HL-60 (cell line): ENCODE measurements around the gene AMACR.
A peak's percentile ranks its signal among the peaks of the same experiment; 100 is the strongest.

Source experiments
- DNase-seq, 2 experiments: peaks; one replicate each; pipeline ENCODE4 v3.0.0-alpha.2; 2010 to 2020; ENCODE audit warnings: low read depth in 1 of 2, low spot score in 1 of 2
- H3K27ac ChIP-seq: fragments of 250-450 bp; sonication (Bioruptor Pico); replicated peaks from 2 replicates; pipeline ENCODE4 v1.5.1; 2020; ENCODE audit warnings: mild to moderate bottlenecking, moderate library complexity
- H3K27me3 ChIP-seq: fragments of 250-450 bp; sonication (Bioruptor Pico); 2 replicates; pipeline ENCODE4 v1.5.1; 2021; ENCODE audit warnings: mild to moderate bottlenecking, moderate library complexity; ENCODE audit not compliant: insufficient read depth, poor library complexity, severe bottlenecking
- H3K4me3 ChIP-seq: replicated peaks from 2 replicates; pipeline ENCODE4 v1.5.1; 2011; ENCODE audit warnings: mild to moderate bottlenecking, control low read depth, low read length; ENCODE audit not compliant: insufficient read depth
- GABPA ChIP-seq: IDR thresholded peaks from 2 replicates; pipeline ENCODE4 v1.6.1; 2012; ENCODE audit warnings: low read depth
- POLR2AphosphoS5 ChIP-seq: IDR thresholded peaks from 2 replicates; pipeline ENCODE4 v1.6.1; 2012; ENCODE audit warnings: low read depth
- SPI1 ChIP-seq: IDR thresholded peaks from 2 replicates; pipeline ENCODE4 v1.6.1; 2012; ENCODE audit warnings: low read depth, mild to moderate bottlenecking, borderline replicate concordance
- TF ChIP-seq, protein P1 (sequence below): IDR thresholded peaks from one replicate; pipeline ENCODE4 v1.5.1; 2011; ENCODE audit warnings: low read length, control low read depth, inconsistent platforms; ENCODE audit not compliant: insufficient read depth
- TF ChIP-seq, protein P2 (sequence below): IDR thresholded peaks from 2 replicates; pipeline ENCODE4 v1.6.1; 2012; ENCODE audit warnings: low read depth; ENCODE audit not compliant: insufficient replicate concordance

Gene AMACR

DNA sequence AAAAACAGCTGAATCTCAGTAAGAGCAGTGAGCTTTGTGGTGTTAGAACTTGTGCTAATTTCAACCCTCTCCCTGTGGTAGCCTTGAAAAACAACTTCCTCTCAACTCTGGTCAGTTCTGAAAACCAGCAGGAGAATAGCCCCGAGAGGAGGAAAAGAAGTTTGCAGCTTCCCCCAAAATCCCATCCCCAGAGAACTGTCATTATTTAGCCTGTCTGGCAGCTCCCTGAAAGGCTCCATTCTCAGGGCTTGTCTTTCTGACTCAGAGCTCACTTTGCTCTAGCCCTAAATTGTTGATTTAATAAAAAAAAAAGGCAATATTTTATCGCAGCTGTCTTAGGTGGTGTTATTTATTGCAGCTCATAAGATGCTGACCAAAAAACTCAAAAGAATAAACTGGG lies 12.0 kb downstream of the AMACR start:
- Histone ChIP-seq H3K27ac (peak overlapping the region; percentile 88), H3K27me3 (no peaks in the 10 kb centered on the region), H3K4me3 (no peak overlapping the region)
- DNase-seq = peak in 1 of 2 experiments; percentile 32
- no peak for TF ChIP-seq GABPA
- TF ChIP-seq SPI1 = peak; percentile 28; the same call in 1 of the 2 replicates

DNA sequence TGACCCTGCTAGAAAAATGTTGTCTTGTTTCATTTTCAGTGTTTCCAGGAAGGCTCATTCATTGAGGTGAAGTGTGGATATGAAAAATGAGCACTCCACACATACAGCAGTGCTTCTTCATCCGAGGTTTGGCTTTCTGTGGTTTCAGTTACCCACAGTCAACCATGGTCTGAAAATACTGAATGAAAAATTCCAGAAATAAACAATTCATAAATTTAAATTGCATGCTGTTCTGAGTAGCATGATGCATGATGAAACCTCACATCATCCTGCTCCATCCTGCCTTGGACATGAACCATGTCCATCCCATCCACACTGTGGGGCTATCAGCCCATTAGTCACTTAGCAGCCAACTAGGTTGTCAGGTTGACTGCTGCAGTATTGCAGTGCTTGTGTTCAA lies 13.0 kb downstream of the AMACR start:
- DNase-seq = no peak
- Histone ChIP-seq H3K27ac (no peak overlapping the region), H3K27me3 (no peaks in the 10 kb centered on the region), H3K4me3 (no peak overlapping the region)
- TF ChIP-seq POLR2AphosphoS5 (no peak), GABPA (no peak), SPI1 (no peak)
- TF ChIP-seq, protein P1, sequence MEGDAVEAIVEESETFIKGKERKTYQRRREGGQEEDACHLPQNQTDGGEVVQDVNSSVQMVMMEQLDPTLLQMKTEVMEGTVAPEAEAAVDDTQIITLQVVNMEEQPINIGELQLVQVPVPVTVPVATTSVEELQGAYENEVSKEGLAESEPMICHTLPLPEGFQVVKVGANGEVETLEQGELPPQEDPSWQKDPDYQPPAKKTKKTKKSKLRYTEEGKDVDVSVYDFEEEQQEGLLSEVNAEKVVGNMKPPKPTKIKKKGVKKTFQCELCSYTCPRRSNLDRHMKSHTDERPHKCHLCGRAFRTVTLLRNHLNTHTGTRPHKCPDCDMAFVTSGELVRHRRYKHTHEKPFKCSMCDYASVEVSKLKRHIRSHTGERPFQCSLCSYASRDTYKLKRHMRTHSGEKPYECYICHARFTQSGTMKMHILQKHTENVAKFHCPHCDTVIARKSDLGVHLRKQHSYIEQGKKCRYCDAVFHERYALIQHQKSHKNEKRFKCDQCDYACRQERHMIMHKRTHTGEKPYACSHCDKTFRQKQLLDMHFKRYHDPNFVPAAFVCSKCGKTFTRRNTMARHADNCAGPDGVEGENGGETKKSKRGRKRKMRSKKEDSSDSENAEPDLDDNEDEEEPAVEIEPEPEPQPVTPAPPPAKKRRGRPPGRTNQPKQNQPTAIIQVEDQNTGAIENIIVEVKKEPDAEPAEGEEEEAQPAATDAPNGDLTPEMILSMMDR = no peak
- TF ChIP-seq, protein P2, sequence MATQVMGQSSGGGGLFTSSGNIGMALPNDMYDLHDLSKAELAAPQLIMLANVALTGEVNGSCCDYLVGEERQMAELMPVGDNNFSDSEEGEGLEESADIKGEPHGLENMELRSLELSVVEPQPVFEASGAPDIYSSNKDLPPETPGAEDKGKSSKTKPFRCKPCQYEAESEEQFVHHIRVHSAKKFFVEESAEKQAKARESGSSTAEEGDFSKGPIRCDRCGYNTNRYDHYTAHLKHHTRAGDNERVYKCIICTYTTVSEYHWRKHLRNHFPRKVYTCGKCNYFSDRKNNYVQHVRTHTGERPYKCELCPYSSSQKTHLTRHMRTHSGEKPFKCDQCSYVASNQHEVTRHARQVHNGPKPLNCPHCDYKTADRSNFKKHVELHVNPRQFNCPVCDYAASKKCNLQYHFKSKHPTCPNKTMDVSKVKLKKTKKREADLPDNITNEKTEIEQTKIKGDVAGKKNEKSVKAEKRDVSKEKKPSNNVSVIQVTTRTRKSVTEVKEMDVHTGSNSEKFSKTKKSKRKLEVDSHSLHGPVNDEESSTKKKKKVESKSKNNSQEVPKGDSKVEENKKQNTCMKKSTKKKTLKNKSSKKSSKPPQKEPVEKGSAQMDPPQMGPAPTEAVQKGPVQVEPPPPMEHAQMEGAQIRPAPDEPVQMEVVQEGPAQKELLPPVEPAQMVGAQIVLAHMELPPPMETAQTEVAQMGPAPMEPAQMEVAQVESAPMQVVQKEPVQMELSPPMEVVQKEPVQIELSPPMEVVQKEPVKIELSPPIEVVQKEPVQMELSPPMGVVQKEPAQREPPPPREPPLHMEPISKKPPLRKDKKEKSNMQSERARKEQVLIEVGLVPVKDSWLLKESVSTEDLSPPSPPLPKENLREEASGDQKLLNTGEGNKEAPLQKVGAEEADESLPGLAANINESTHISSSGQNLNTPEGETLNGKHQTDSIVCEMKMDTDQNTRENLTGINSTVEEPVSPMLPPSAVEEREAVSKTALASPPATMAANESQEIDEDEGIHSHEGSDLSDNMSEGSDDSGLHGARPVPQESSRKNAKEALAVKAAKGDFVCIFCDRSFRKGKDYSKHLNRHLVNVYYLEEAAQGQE = no peak

DNA sequence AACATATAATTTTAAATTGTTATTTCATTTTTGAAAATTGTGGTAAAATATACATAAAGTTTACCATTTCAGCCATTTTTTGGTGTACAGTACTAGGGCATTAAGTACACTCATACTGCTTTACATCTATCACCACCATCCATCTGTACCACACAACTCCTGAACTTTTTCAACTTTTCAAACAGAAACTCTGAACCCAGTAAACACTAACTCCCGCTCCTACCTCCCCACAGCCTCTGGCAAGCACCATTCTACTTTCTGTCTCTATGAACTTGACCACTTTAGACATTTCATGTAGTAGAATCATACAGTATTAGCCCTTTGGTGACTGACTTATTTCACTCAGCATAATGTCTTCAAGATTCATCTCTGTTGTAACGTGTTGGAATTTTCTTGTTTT lies 15.0 kb downstream of the AMACR start:
- H3K27ac ChIP-seq = no peak overlapping the region
- TF ChIP-seq, protein P1 = no peak
- no peak for TF ChIP-seq POLR2AphosphoS5
- TF ChIP-seq, protein P2 = no peak
- TF ChIP-seq SPI1 = no peak
- TF ChIP-seq GABPA = no peak
- DNase-seq = no peak

DNA sequence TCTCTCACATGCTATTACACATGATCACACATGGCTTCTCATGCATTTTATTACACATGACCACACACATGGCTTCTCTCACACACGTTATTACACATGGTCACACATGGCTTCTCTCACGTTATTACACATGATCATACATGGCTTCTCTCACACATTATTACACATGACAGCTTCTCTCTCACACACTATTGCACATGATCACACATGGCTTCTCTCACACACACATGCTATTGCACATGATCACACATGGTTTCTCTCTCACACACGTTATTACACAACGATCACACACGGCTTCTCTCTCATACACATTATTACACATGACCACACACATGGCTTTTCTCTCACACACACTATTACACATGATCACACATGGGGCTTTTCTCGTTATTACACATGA lies 22.4 kb downstream of the AMACR start:
- Histone ChIP-seq H3K4me3 (no peak overlapping the region), H3K27ac (no peak overlapping the region), H3K27me3 (no peaks in the 10 kb centered on the region)
- TF ChIP-seq, protein P1 = no peak
- no peak for TF ChIP-seq GABPA
- TF ChIP-seq, protein P2 = no peak
- no peak for TF ChIP-seq SPI1
- TF ChIP-seq POLR2AphosphoS5 = no peak
- DNase-seq = no peak

More for the DNA sequence above, 15.0 kb downstream of the AMACR start:
- H3K27me3 ChIP-seq = no peaks in the 10 kb centered on the region
- no peak overlapping the region for H3K4me3 ChIP-seq
